Prostate gland (tissue), 2 donors: ENCODE data around the gene AMOTL1.

Source experiments
- CTCF ChIP-seq, 4 experiments: fragments of 200-600 bp in 2 of 4; fragments of 450-650 bp in 2 of 4; sonication (generic) in 2 of 4; IDR thresholded peaks; 1 replicate in 3 of 4; 2 replicates in 1 of 4; pipeline ENCODE4 v1.5.1; 2016 to 2019; ENCODE audit warnings: antibody characterized with exemption in 4 of 4, mild to moderate bottlenecking in 2 of 4, moderate library complexity in 2 of 4
- POLR2AphosphoS5 ChIP-seq: sonication (generic); formaldehyde crosslinking; IDR thresholded peaks from one replicate; pipeline ENCODE4 v1.6.1; 2017; ENCODE audit warnings: antibody characterized with exemption

GRCh38 chr11:94787801-94788200 is 19.6 kb downstream of the AMOTL1 start:
- TF ChIP-seq CTCF (IDR thresholded peaks at IDR 0.05): no peak
- TF ChIP-seq POLR2AphosphoS5: no peak
